ENCODE data around the gene PCNX2. TPM values are rescaled to one million over a fixed set of nuclear protein-coding genes. Genes with fewer than 3 reads are reported as not detected.
A peak's percentile ranks its signal among the peaks of the same experiment; 100 is the strongest.

Gene PCNX2
- total and polyA plus RNA-seq, 4 donors = 2.0 to 15.1 (median 6.4) TPM

DNA sequence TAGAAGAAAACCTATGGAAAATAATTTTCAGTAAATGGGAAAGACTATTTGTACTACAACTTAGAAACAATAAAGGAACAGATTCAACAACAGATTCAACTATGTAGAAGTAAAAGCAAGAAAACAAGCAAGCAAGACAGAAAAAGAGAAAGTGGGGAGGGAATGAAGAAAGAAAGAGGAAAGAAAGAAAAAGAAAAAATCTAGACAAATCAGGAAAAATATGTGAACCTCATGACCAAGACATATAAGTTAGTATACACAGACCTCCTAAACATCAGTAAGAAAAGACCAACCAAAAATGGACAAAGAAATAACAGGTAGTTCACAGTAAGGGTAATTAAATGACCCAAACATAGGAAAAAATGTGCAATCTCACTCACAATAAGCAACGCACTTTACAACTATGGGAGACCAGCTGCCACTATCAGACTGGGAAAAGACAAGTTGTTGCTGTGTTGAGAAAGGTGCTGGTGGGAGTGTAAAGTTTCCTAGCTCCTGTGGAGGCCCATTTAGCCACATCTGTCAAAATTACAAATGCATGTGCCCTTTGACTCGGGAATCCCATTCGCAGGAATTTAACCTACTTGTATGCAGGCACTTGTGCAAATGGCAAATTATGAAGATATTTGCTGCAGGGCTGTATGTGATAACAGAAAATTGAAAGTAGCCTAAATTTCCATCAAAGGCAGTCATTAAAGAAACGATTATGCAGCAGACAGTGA lies 18.1 kb upstream of the PCNX2 start:
- Histone ChIP-seq H3K4me1 (ENCODE audit: control insufficient read depth in 5 of 5, insufficient read depth in 5 of 5, low read length in 5 of 5) (no peaks in the 10 kb centered on the region), H3K9ac (ENCODE audit: insufficient read depth in 1 of 2, low read length in 2 of 2) (no peak overlapping the region), H3K4me3 (no peak overlapping the region), H3K9me3 (ENCODE audit: control insufficient read depth in 4 of 4, insufficient read depth in 3 of 4, low read length in 3 of 4) (no peaks in the 10 kb centered on the region), H3K27ac (ENCODE audit: low read depth in 1 of 2, low read length in 1 of 2) (no peak overlapping the region), H3K36me3 (ENCODE audit: control insufficient read depth in 4 of 4, insufficient read depth in 4 of 4, low read length in 4 of 4) (no peaks in the 10 kb centered on the region), H3K27me3 (ENCODE audit: control insufficient read depth in 3 of 3, insufficient read depth in 3 of 3, low read length in 2 of 3) (peaks cover 0 to 14% (median 5%) of the 10 kb centered on the region in 3 donors)
- ATAC-seq (ENCODE audit: insufficient read depth, low FRiP score) (no peak), DNase-seq (no peak)
- TF ChIP-seq, protein P1, sequence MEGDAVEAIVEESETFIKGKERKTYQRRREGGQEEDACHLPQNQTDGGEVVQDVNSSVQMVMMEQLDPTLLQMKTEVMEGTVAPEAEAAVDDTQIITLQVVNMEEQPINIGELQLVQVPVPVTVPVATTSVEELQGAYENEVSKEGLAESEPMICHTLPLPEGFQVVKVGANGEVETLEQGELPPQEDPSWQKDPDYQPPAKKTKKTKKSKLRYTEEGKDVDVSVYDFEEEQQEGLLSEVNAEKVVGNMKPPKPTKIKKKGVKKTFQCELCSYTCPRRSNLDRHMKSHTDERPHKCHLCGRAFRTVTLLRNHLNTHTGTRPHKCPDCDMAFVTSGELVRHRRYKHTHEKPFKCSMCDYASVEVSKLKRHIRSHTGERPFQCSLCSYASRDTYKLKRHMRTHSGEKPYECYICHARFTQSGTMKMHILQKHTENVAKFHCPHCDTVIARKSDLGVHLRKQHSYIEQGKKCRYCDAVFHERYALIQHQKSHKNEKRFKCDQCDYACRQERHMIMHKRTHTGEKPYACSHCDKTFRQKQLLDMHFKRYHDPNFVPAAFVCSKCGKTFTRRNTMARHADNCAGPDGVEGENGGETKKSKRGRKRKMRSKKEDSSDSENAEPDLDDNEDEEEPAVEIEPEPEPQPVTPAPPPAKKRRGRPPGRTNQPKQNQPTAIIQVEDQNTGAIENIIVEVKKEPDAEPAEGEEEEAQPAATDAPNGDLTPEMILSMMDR (IDR thresholded peaks at IDR 0.05; ENCODE audit: control extremely low read depth, extremely low read depth) = no peak
- 71 to 86% methylated on average over 4 of the region's 4 CpGs for WGBS, 2 donors

DNA sequence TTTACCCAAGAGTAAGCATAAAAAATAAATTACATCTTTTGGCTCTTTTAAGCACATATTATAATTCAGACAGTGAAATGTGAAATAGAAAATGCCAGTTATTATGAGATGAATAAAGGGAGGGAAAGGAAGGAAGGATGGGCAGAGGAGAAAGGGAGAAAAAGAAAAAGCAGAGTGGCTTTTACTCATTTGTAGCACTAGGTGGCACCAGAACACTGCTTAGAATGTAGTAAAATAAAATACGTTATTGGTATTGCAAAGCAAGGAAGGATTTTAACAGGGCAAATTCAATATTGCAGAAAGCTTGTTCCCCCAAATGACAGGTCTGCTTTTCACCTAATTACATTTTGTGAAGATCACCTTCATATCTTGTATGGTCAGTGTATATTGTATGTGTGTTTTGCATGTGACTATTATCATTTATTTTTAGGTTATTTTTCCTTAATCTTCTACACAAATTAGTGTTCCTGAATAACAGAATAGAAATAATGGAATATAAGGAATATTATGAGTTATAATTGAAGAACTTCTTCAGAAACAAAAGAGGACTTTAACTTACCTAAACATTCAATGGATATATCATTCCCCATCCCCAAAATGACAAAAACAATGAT lies 9.1 kb upstream of the PCNX2 start:
- H3K4me1 ChIP-seq (ENCODE audit: control insufficient read depth in 5 of 5, insufficient read depth in 5 of 5, low read length in 5 of 5) = no peaks in the 10 kb centered on the region

DNA sequence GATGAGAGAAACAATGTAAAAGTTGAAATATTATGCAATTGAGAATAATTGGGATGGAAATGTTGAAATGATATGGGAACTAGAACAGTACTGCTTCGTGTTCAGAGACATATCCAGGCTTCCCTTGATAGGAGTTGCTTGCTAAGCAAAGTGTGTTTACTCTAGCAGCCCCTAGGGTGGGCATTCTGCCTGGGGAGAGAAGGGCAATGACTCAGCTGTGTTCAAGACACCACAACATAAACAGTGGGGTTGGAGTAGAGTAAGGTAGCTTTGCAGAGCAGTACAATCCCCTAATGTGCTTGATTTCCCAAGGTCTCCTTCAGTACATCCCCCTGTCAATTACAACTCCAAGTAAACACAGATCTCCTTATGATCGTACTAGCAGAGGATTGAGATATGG lies 4.8 kb upstream of the PCNX2 start:
- Histone ChIP-seq H3K27ac (ENCODE audit: low read depth in 1 of 2, low read length in 1 of 2) (no peak overlapping the region), H3K4me3 (no peak overlapping the region), H3K9me3 (ENCODE audit: control insufficient read depth in 4 of 4, insufficient read depth in 3 of 4, low read length in 3 of 4) (peaks cover 0 to 3% (median 0%) of the 10 kb centered on the region in 4 donors), H3K27me3 (ENCODE audit: control insufficient read depth in 3 of 3, insufficient read depth in 3 of 3, low read length in 2 of 3) (peaks cover 0 to 7% (median 0%) of the 10 kb centered on the region in 3 donors), H3K36me3 (ENCODE audit: control insufficient read depth in 4 of 4, insufficient read depth in 4 of 4, low read length in 4 of 4) (no peaks in the 10 kb centered on the region), H3K9ac (ENCODE audit: insufficient read depth in 1 of 2, low read length in 2 of 2) (no peak overlapping the region), H3K4me1 (ENCODE audit: control insufficient read depth in 5 of 5, insufficient read depth in 5 of 5, low read length in 5 of 5) (peaks cover 0 to 3% (median under 1%) of the 10 kb centered on the region in 5 donors)
- no peak for ATAC-seq (ENCODE audit: insufficient read depth, low FRiP score)
- no peak for DNase-seq
- WGBS, 2 donors = 67% methylated on average over 2 of the region's 2 CpGs
- TF ChIP-seq, protein P1 (IDR thresholded peaks at IDR 0.05; ENCODE audit: control extremely low read depth, extremely low read depth) = no peak

More for the DNA sequence above, 9.1 kb upstream of the PCNX2 start:
- H3K9ac ChIP-seq (ENCODE audit: insufficient read depth in 1 of 2, low read length in 2 of 2) = no peak overlapping the region
- peaks cover 0 to 2% (median 0%) of the 10 kb centered on the region in 3 donors for H3K27me3 ChIP-seq (ENCODE audit: control insufficient read depth in 3 of 3, insufficient read depth in 3 of 3, low read length in 2 of 3)
- H3K9me3 ChIP-seq (ENCODE audit: control insufficient read depth in 4 of 4, insufficient read depth in 3 of 4, low read length in 3 of 4) = peaks cover 0 to 3% (median 0%) of the 10 kb centered on the region in 4 donors
- no peaks in the 10 kb centered on the region for H3K36me3 ChIP-seq (ENCODE audit: control insufficient read depth in 4 of 4, insufficient read depth in 4 of 4, low read length in 4 of 4)
- WGBS, 2 donors = 0% methylated on average over 1 of the region's 1 CpG
- no peak overlapping the region for H3K4me3 ChIP-seq
- DNase-seq (peak in 2 of 3 donors; percentile 33 to 53), ATAC-seq (ENCODE audit: insufficient read depth, low FRiP score) (peak; percentile 27)
- TF ChIP-seq, protein P1 (IDR thresholded peaks at IDR 0.05; ENCODE audit: control extremely low read depth, extremely low read depth) = peak; percentile 63
- H3K27ac ChIP-seq (ENCODE audit: low read depth in 1 of 2, low read length in 1 of 2) = no peak overlapping the region
